ENCODE data around the gene WDR7.
"Not testable (repeated sequence)": the region's sequence is repeated elsewhere in the genome, so short reads cannot be mapped to it uniquely, and the experiment has no call there.

WDR7 gene

DNA sequence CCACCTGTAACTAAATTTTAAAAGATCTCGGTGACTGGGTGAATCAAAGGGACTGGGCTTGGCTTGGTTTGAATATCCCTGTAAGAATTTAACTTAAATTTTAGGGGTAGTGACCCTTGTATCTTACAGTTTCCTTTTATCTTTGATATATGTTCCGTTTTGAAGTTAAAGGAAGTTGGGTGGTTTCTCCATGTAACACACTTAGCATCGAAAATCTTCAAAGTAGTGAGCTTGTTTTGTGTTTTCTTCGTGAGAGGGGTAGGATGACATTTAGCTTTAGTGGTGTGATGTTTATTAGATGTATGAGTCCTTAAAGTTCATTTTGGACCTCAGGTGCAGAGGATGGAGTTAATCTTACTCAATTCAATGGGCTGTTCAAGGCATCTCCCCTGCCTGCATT is 1.6 kb downstream of the WDR7 start:
- DNase-seq (ENCODE audit: low spot score) = no peak

DNA sequence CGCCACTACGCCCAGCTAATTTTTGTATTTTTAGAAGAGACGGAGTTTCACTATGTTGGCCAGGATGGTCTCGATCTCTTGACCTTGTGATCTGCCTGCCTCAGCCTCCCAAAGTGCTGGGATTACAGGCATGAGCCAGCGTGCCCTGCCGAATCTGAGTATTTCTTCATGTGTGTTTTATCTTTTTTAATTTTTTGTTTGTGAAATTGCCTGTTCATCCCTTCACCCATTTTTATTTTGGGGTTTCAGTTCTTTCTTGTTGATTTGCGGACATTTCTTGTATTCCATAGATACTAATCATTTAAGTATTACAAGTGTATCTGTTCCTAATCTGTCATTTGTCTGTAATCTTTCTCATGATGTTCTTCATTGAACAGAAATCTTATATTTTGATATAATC is 3.1 kb downstream of the WDR7 start:
- DNase-seq (ENCODE audit: low spot score) = not testable (repeated sequence)

DNA sequence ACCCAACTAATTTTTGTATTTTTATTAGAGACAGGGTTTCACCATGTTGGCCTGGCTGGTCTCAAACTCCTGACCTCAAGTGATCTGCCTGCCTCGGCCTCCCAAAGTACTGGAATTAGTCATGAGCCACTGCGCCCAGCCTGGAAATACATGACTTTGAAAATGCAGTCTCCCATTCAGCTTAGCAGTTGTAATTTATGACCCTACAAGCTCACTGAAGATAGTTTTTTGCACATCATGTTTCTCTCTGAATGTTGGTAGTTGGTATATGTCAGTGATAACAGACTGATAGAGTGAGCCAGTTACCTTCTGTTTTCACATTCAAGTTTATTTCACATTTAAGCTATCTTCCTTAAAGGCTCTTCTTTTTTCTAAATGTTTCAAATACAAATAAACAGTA is 7.1 kb downstream of the WDR7 start:
- DNase-seq (ENCODE audit: low spot score) = no peak

DNA sequence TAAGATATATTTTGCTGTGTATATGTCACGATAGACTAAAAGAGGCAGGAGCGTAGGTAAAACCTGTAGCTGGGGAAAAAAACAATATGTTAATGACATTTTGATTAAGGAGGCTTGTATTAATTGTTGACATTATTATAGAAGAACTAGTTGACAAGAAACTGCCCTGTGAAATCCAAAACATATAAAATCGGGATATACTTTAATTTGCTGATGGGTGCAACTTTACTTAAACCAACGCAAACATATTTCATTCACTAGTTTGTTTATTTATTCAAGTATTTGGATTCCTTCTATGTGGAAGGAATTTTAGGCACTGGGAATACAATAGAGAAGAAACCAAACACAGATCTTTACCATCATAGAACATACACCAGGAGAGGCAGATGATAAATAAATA is 8.0 kb downstream of the WDR7 start:
- DNase-seq (ENCODE audit: low spot score) = no peak

DNA sequence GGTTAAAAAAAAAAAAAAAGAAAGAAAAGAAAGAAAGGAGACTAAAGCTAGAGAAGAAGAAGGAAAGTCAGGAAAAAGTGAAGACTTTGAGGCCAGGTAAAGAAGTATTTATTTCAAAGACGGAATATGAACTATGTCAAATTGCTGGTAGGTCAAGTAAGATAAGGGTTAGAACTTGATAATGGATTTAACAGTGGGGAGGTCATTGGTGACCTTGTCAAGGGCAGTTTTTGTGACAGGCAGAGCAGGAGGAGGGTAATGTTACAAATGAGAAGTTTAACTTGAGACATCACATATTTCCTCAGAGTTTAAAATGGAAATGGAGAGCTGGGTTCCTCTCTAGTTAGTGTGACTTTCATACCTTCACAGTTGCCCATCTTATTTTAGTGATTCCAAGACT is 9.5 kb downstream of the WDR7 start:
- no peak for DNase-seq (ENCODE audit: low spot score)

DNA sequence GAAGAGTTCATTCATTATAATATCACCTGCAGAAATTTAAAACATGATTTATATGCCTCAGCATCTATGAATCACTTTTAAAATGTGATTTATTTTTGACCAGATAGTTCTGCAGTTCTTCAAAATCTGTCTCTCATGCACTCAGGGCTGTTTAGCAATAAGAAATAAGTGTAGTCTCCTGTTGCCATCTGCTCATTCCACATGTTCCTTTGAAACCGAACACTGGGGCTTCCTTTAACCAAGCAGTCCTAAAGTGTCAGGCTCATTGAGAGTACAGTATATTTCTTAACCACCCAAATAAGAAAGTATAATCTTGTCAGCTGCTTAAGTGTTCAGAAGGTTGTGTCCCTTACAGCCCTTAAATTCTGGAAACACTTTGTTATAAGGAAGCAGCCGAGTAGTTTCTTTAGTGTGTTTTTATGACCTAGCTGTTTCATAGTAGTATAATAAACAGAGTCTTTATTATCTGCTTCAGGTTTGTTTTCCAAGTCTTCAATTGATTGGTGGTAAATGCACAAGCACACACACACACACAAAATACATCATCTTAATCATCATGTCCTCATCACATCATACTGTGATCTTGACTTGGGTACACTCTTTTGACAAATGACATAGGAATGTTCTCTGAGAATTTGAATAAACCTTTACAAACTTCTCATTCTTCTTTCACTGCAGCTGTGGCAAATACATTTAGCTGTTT is 10.4 kb downstream of the WDR7 start:
- DNase-seq (ENCODE audit: low spot score) = no peak

DNA sequence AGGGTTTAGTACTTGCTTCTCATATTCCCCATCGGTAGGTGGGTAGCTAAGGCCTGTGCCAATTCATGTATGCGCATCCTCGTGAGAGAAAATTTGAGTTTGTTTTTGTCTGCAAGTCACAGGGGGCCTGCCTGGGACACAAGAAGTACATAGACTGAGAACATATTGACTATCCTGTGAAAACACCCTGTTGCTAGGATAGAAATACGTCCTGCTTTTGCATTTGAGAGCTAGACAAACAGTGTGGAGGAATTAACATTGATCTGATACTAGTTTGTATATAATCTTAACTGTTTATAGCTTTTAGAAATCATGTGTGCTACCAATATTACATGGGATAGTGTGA is 10.9 kb downstream of the WDR7 start:
- DNase-seq (ENCODE audit: low spot score) = no peak

DNA sequence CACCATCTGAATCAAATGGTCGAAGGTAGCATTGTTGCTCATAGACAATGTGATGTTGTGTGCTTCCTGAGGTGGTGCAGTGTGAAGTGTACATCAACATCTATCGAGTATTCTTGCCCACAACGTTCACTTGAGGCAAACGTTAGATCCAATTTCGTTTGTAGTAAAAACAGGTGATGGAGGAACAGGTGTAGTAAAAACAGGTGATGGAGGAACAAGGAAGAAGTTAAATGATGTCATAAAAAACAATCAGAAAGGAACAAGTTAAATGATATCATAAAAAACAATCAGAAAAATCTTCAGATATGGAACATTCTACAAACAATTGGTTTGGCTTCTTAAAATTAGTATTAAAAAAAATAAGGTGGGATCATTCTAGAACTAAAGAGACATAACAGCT is 11.3 kb downstream of the WDR7 start:
- DNase-seq (ENCODE audit: low spot score) = no peak

DNA sequence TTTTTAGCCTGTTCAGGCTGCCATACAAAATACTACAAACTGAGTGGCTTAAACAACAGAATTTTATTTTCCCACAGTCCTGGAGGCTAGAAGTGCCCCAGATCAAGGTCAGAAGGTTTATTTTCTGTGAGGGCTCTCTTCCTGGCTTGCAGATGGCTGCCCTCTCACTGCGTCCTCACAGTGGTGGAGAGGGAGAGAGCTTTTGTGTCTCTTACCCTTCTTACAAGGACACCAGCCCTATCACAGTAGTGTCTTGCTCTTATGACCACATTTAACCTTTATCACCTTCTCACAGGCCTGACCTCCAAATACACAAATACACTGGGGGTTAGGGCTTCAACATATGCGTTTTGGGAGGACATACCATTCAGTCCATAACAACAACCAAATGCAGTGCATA is 11.7 kb downstream of the WDR7 start:
- DNase-seq (ENCODE audit: low spot score) = no peak

DNA sequence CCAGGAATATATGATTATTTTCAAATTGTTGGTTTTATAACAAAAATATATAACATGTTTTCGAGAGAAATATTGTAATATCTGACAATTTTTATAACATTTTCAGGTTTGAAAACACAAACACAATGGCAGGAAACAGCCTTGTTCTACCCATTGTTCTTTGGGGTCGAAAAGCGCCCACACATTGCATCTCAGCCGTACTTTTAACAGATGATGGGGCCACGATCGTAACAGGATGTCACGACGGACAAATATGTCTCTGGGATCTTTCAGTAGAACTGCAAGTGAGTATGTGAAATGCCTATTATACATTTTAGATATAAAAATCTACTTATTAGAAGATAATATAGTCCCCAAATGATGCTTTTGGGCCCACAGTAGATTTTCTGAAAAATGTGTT is 21.2 kb downstream of the WDR7 start:
- DNase-seq (ENCODE audit: low spot score) = no peak

DNA sequence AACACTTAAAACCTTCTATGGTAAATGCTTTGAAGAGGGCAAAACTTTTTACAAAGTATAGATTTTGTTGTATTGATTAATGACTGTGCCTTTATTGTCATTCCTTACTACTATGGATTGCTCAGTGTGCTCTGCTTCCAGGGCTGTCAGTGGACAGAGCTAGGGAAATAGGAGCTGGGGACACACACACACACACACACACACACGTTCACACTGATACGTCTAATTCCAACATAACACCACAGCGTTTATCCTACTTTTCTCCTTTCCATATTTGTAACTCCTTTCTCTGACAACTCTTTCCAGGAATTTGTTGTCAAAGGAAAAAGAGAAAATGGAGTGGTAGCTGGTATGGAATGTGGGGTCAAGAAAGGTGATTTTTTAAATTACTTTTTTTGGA is 21.8 kb downstream of the WDR7 start:
- DNase-seq (ENCODE audit: low spot score) = no peak

DNA sequence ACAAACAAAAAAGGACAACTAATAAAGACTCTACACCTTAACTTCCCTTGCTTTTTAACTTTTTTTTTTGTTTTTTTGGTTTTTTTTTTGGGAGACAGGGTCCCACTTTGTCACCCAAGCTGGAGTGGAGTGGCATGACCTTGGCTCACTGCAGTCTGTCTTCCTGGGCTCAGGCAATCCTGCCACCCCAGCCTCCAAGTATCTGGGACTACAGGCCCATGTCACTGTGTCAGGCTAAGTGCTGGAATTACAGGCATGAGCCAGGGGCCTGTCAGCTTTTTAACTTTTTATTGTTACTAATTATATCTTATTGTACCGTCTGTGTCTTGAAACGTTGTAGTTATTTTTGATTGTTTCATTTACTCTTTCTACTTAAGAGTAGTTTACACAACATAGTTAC is 25.5 kb downstream of the WDR7 start:
- DNase-seq (ENCODE audit: low spot score) = no peak

DNA sequence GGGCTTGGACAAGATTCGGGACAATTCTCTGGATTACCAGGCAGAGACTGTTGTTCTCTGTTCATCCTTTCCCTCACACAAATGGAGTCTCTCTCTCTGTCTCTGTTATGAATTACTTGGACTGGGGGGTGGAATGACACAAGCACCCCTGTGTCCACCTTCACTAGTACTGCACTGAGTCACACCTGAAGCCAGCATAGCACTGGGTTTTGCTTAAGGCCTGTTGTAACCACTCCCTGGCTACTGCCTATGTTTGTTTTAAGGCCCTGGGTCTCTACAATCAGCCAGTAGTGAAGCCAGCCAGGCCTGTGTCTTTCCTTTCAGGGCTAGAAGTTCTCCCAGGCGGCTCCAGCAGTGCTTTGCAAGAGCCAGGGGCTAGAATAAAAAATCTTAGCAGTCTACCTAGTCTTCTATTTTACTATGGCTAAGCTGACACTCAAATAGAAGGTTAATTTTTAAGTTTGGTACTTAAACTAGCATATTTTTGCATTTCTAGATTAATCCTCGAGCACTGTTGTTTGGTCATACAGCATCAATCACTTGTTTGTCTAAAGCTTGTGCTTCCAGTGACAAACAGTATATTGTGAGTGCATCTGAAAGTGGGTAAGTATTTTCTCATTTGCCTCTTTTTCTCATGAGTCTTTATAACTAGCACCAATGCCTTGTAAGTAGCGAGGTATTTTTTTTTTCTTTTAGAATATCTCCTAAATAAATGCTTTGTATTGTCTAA is 27.8 kb downstream of the WDR7 start:
- no peak for DNase-seq (ENCODE audit: low spot score)

DNA sequence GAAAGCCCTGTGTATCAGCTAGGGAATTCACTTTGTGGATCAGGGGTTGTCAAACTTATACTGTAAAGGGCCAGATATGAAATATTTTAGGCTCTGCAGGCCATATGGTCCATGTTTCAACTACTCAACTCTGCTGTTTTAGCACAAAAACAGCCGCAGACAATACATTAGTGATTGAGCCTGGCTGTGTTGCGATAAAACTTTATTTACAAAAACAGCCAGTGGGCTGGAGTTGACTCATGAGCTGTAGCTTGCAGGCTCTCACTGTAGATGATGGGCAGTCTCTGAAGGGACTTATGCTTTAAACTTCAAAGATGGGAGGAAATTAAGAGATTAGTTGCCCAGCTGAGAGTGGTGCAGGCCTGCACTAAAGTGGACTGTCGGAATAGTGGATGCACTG is 33.1 kb downstream of the WDR7 start:
- DNase-seq (ENCODE audit: low spot score) = no peak

DNA sequence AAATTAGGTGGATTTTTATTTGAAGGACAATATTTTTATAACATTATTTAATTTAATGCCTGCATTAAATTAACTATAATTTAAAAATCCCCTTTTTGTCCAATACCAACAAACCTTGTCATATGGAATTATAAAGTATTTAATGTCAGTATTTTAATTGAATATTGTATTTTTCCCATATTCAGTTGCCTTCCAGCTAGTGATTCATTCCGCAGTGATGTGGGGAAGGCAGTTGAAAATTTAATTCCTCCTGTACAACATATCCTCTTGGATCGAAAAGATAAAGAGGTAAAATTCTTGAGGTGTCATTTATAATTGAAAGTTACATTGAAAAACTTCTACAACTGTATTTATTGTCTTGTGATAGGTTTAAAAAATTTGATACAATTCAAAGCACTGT is 40.4 kb downstream of the WDR7 start:
- DNase-seq (ENCODE audit: low spot score) = no peak

DNA sequence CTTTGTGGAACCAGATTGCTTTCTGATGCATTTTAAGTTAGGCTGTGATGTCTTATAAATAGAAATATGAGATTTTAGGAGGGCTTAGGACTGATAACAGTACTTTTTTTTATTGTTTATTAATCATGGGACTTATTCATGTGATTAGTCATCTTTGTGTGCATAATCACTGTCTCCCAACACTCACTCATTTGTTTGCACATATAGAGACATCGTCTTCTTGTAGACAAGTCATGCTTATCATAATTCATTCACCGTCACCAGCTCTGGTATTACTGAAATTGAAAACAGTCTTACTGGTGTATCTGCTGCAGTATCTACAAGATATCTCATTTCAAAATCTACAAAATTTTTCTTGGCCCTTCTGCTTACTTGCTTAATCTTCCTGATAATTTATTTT is 45.8 kb downstream of the WDR7 start:
- DNase-seq (ENCODE audit: low spot score) = no peak

DNA sequence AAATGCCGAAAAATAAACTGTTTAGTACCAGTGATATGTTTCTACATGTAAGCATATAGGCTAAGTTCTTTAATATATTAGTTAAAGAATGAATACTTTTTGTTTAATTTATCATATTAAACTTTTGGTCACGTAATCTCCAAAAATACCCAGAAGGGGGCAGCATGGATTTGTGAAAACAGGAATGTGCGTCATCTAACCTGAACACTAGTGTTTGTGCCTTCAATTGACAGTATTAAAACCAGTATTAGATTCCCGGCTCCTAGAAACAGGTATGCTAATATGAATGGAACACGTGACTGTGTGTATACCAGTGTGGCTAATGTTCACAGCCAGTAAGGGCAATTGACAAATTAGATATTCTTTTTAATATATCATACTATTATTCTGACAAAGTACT is 51.8 kb downstream of the WDR7 start:
- no peak for DNase-seq (ENCODE audit: low spot score)

DNA sequence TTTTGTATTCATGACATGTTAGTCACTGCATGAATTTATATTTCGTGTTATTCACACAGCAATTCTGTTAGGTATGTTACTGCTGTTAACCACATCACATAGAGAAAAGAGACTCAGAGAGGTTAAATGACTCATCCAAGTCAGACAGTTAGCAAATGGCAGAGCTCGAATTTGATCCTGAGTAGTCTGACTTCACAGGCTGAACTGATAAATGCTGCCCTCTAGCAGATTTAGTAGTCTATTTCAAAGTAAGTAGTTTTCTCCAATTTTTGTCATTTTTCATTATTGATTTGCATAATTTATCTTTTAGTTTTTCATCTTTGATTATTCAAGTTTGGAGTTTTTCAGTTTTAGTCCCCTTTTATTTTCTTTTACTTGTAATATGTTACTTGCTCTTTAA is 58.3 kb downstream of the WDR7 start:
- no peak for DNase-seq (ENCODE audit: low spot score)

DNA sequence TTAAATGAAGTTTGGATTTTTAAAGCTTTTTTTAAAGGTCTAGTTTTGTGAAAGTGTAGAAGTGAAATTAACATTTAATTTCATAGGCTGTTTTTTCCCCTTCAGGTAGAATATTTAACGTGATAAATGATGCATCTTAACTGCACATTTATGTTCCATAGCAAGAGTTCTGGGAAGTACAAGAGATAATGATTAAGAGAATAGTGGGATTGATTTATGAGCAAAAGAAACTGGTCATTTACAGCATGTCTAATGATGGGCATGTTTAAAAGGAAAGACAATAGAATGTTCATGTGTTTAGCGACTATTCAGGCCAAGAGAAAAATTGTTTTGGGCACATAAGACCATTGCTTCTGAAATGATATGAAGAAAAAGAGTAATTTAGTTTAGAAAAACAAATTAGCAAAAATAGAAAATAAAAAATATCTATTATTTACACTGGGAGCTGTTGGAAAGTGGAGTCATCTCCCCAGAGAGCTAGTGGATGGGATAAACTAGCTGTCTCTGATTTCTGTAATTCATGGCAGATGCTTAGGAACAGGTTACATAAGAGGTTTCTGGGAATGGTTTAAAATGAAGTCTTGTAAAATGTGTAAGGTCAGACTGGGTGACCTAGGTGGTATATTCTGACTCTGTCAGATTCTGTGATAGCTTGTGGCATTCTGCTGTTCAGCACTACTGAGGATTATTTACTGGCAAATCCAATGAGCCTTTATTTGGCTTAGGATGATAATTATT is 60.7 kb downstream of the WDR7 start:
- DNase-seq (ENCODE audit: low spot score) = peak; percentile 28

DNA sequence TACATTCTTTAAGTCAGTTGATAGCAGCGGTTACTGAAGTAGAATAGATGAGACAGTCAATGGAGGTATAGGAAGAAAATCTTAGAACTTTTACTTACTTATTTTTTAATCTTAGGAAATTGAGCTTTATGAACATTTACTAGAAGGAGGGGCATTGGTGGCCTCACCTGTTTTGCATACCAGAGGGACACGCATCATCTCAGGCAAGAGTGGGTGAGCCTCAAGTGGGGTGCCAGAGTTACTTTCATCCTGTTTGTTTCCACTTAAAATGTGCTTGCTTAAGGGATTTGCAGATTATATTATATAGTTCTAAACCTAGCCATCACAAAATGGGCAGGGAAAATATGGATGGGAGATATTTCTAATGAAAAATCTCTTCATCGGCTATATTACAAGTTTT is 61.6 kb downstream of the WDR7 start:
- DNase-seq (ENCODE audit: low spot score) = no peak

DNA sequence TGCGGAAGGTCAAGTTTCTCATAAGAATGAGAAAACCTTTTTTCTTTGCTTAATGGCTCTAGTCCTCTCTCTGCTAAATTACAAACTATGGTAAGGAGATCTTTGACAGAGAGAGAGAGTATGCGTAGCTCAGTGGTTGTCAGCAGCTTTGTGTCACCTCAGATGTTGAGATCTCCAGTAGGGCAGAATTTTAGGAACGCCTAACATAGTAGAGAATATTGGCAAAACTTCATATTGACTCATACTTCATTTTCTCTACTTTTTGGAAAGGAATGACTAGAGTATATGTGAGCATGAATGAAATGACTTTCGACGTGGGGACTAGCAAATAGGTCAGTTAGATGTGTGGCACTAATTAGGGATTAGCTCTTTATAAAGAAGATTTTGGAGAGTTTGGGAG is 64.0 kb downstream of the WDR7 start:
- no peak for DNase-seq (ENCODE audit: low spot score)

DNA sequence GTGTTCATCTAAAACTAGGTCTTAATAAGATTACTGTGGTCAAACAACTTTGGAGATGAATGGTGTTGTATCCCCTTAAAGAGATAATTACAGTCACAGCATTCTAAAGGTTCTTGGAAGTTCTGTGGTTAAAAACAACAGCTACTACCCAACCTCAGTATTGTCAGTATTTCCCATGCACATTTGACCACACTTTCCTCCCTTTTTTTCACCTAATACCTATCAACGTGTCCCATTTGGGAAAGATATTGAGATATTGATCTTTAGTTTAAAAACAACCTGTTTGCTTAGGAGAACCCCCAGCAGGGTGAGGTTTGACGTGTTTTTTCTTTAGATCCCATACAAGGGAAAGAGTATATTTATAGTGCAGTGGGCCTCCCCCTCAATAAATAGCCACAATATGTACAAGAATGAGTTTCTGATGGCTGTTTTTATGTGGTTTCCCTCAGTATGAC is 65.6 kb downstream of the WDR7 start:
- DNase-seq (ENCODE audit: low spot score) = no peak

DNA sequence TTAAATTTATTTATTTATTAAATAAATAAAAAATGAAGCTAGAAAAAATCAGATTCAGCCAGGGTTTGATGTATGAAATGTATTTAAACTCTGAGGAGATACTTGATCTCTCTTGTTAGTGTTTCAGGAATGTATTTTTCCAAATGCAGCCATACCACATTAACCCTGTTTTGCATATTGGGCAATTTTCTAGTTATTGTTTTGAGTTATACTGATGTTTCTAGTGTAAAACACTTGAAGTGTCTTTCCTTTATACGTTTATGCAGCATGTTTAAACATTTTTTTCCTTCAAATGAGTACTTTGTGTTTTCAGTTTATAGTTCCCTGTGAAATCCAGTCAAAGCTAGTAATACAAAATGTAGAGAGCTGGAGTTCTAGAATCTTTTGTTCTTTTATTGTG is 69.9 kb downstream of the WDR7 start:
- DNase-seq (ENCODE audit: low spot score) = no peak
